ENCODE results near the gene OTOG.

The OTOG gene

DNA sequence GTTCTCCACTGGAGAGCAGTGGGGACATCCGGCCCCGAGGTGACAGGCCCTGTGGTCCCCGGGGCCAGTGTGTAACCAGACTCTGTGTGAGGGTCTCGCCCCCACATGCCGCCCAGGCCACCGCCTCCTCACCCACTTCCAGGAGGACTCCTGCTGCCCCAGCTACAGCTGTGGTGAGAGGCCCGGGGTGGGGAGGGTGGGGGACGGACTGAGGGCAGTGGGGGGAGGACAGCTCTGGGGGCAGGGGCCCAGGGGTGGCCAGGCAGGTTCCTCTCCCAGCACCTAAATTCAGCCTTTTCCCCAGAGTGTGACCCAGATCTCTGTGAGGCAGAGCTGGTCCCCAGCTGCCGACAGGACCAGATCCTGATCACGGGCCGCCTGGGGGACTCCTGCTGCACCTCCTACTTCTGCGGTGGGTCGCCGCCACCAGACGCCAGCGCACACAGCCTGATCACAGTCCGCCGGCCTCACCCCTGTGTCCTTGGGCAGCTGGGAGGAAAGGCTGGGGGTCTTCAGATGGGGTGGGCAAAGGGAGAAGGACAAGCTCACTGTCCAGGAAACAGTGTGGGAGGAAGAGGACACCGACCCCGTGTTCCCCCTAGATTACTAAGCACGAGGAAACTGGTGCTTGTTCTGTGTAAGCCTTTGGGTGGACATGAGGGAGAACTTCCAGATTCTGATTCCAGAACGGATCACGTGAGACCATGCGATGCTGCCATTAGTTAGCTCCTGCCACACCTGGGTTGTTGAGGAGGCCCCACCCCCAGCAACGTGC lies 87.9 kb downstream of the OTOG start:
- H4K20me1 ChIP-seq (ENCODE audit: insufficient read depth, low read length) = no peaks in the 10 kb centered on the region
- H3K4me2 ChIP-seq (ENCODE audit: low read depth, low read length) = no peak overlapping the region
- TF ChIP-seq, protein P1, sequence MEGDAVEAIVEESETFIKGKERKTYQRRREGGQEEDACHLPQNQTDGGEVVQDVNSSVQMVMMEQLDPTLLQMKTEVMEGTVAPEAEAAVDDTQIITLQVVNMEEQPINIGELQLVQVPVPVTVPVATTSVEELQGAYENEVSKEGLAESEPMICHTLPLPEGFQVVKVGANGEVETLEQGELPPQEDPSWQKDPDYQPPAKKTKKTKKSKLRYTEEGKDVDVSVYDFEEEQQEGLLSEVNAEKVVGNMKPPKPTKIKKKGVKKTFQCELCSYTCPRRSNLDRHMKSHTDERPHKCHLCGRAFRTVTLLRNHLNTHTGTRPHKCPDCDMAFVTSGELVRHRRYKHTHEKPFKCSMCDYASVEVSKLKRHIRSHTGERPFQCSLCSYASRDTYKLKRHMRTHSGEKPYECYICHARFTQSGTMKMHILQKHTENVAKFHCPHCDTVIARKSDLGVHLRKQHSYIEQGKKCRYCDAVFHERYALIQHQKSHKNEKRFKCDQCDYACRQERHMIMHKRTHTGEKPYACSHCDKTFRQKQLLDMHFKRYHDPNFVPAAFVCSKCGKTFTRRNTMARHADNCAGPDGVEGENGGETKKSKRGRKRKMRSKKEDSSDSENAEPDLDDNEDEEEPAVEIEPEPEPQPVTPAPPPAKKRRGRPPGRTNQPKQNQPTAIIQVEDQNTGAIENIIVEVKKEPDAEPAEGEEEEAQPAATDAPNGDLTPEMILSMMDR (IDR thresholded peaks at IDR 0.05; ENCODE audit: low read length) = no peak
- TF ChIP-seq EZH2phosphoT487 (IDR thresholded peaks at IDR 0.05; ENCODE audit: low read length) (no peak), EZH2 (optimal IDR thresholded peaks at IDR 0.05; ENCODE audit: low read depth, low read length) (no peak)
- H3K9me3 ChIP-seq (replicated peaks; ENCODE audit: insufficient read depth, low read length) = no peaks in the 10 kb centered on the region
- no peaks in the 10 kb centered on the region for H3K9me2 ChIP-seq (replicated peaks; ENCODE audit: insufficient read depth, low read length)
- H3K27ac ChIP-seq (ENCODE audit: low read length) = no peak overlapping the region
- no peak overlapping the region for H3K4me3 ChIP-seq (ENCODE audit: low read length)
- no peaks in the 10 kb centered on the region for H3K4me1 ChIP-seq (ENCODE audit: low read length)
- no peaks in the 10 kb centered on the region for H3F3A ChIP-seq (ENCODE audit: insufficient read depth, low read length)
- H3K36me3 ChIP-seq (replicated peaks; ENCODE audit: insufficient read depth, low read length) = no peaks in the 10 kb centered on the region
- H2AFZ ChIP-seq (ENCODE audit: low read length) = no peak overlapping the region
- DNase-seq = no peak
- H3K27me3 ChIP-seq (replicated peaks; ENCODE audit: insufficient read depth, low read length) = no peaks in the 10 kb centered on the region
- H3K9ac ChIP-seq (ENCODE audit: low read length) = no peak overlapping the region
- H3K79me2 ChIP-seq (ENCODE audit: low read length) = no peaks in the 10 kb centered on the region

- TF ChIP-seq, protein P1 (IDR thresholded peaks at IDR 0.05; ENCODE audit: low read length) = no peak
- TF ChIP-seq EZH2phosphoT487 (IDR thresholded peaks at IDR 0.05; ENCODE audit: low read length) = no peak
- TF ChIP-seq EZH2 (optimal IDR thresholded peaks at IDR 0.05; ENCODE audit: low read depth, low read length) = no peak
- Histone ChIP-seq H3K4me3 (ENCODE audit: low read length) (no peak overlapping the region), H3K4me2 (ENCODE audit: low read depth, low read length) (no peak overlapping the region), H3K4me1 (ENCODE audit: low read length) (no peaks in the 10 kb centered on the region), H4K20me1 (ENCODE audit: insufficient read depth, low read length) (no peaks in the 10 kb centered on the region), H2AFZ (ENCODE audit: low read length) (no peak overlapping the region), H3K27me3 (replicated peaks; ENCODE audit: insufficient read depth, low read length) (no peaks in the 10 kb centered on the region), H3K9ac (ENCODE audit: low read length) (no peak overlapping the region), H3K36me3 (replicated peaks; ENCODE audit: insufficient read depth, low read length) (no peaks in the 10 kb centered on the region), H3K79me2 (ENCODE audit: low read length) (no peaks in the 10 kb centered on the region), H3K27ac (ENCODE audit: low read length) (no peak overlapping the region), H3K9me2 (replicated peaks; ENCODE audit: insufficient read depth, low read length) (no peaks in the 10 kb centered on the region), H3F3A (ENCODE audit: insufficient read depth, low read length) (no peaks in the 10 kb centered on the region), H3K9me3 (replicated peaks; ENCODE audit: insufficient read depth, low read length) (no peaks in the 10 kb centered on the region)
- DNase-seq = no peak
Observed at GRCh38 chr11:17635551-17635938, 88.5 kb downstream of the OTOG start.

DNA sequence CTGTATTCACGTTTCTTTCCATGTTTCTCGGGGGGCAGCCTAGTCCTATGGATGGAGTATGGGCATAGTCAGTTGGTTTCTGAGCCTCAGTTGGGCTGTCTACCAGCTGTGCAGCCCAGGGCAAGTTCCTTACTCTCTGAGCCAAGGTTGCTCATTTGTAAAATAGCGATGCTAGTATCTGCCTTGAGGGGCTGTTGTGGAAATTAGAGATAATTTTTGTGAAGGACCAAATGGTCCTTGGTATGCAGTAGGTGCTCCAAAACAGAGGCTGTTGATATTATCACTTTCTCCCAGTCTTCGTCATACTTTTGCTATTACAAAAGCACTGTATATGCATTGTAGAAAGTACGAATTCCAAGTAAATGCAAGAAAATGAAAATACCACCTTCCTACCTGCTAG lies 89.7 kb downstream of the OTOG start:
- Histone ChIP-seq H3K27ac (ENCODE audit: low read length) (no peak overlapping the region), H3K4me1 (ENCODE audit: low read length) (no peaks in the 10 kb centered on the region), H3K27me3 (replicated peaks; ENCODE audit: insufficient read depth, low read length) (no peaks in the 10 kb centered on the region), H3F3A (ENCODE audit: insufficient read depth, low read length) (no peaks in the 10 kb centered on the region), H3K79me2 (ENCODE audit: low read length) (no peaks in the 10 kb centered on the region), H4K20me1 (ENCODE audit: insufficient read depth, low read length) (no peaks in the 10 kb centered on the region), H3K9me3 (replicated peaks; ENCODE audit: insufficient read depth, low read length) (no peaks in the 10 kb centered on the region), H3K4me2 (ENCODE audit: low read depth, low read length) (no peak overlapping the region), H3K36me3 (replicated peaks; ENCODE audit: insufficient read depth, low read length) (no peaks in the 10 kb centered on the region), H3K9ac (ENCODE audit: low read length) (no peak overlapping the region), H2AFZ (ENCODE audit: low read length) (no peak overlapping the region), H3K4me3 (ENCODE audit: low read length) (no peak overlapping the region), H3K9me2 (replicated peaks; ENCODE audit: insufficient read depth, low read length) (no peaks in the 10 kb centered on the region)
- no peak for DNase-seq
- TF ChIP-seq EZH2 (optimal IDR thresholded peaks at IDR 0.05; ENCODE audit: low read depth, low read length) (no peak), EZH2phosphoT487 (IDR thresholded peaks at IDR 0.05; ENCODE audit: low read length) (no peak)
- TF ChIP-seq, protein P1 (IDR thresholded peaks at IDR 0.05; ENCODE audit: low read length) = no peak
